ENCODE measurements around the gene MZB1.
A peak's percentile ranks its signal among the peaks of the same experiment; 100 is the strongest.

Gene MZB1

DNA sequence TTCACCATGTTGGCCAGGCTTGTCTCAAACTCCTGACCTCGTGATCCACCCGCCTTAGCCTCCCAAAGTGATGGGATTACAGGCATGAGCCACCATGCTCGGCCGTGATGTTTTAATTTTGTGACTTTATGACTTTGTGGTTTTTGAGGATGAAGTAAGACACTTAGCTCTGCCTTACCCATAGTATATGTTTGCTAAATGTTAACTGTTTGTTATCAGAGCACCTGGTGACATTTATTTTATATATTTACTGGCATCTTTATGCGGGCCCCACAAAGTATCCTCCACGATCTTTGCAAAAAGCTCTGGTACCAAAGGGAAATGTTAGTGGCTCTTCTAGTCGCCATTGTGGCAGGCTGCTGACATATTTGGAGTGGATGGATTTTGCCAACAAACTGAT is 13.3 kb downstream of the MZB1 start:
- POLR2A ChIA-PET: interaction anchor here (0.6 kb wide), 1 partner anchor 89 kb away, joined by 10 read pairs; no protein-coding TSS in a partner anchor
- CTCF ChIA-PET: interaction anchor here (1.5 to 2.5 kb wide), 2 partner anchors 14 to 15 kb away, joined by 8 to 16 read pairs; partner anchors contain the start of gene MZB1
- TF ChIP-seq CTCF (IDR thresholded peaks at IDR 0.05; ENCODE audit: control extremely low read depth, extremely low read depth, low read depth, missing control alignments): no peak
- no peak for DNase-seq (ENCODE audit: extremely low spot score)

DNA sequence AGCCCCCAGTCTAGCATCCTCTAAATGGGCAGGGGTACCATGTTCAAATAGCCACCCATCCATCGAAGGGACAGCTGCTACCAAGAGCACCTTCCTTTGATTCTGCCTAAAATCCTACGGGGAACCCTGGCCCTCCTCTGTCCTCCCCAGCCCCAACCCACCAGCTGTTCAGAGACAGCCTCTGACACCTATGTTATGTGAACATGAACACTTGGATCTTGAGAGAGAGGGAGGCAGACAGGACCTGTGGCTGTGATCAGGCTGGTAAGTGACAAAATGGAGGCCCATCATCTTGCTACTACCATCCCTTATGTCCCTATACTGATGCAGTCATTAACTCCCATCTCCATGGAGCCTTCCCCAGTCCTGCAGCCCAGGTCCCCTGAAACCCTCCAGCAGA is 14.8 kb downstream of the MZB1 start:
- no peak for DNase-seq (ENCODE audit: extremely low spot score)
- POLR2A ChIA-PET: no interaction called here
- TF ChIP-seq CTCF (IDR thresholded peaks at IDR 0.05; ENCODE audit: control extremely low read depth, extremely low read depth, low read depth, missing control alignments): no peak
- CTCF ChIA-PET: interaction anchor here (1.2 to 2.5 kb wide), 3 partner anchors 13 to 17 kb away, joined by 3 to 16 read pairs (median 4); partner anchors contain the start of gene MZB1

DNA sequence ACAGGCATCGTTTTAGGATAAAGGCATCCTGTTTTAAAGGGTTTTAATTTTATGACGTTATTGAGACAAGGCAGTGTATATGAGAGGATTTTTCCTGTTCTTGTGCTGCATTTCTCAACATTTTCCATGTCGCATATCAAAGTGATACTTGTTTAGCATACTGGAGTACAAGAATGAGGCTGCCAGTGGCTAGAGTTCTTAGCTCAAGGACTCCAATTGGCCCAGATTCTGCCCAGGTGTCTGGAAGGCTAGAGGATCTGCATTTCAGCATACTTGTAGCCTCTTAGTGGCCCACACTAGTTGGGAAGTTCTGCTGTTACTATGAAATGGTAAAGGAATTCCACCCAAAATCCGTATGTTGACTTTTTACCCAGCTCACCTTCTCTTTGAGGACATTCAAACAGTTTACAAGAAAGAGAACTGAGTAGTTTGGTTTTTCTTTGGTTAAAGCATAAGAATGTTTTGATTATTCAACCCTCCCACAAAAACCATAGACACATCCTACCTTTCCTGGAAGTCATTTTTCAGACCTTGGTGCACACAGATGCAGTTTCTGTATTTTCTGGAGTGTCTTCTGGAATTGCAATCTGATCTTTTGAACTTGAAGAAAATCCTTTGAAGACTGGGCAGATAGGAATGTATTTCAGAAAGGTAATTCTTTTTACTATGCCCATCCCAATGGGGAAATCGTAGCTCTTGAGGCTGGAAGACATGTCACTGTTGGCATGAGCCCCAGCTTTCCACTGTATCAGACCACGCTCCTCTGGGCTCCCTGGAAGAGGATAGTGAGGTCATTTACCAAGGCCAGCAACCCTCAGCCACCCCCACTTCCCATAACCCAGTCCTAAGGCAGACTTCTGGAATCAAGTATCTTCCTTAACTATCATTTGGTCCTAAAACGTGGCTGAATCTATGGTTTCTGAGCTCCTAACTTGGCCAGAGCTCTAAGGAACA is 18.0 kb downstream of the MZB1 start:
- DNase-seq (ENCODE audit: extremely low spot score): no peak
- TF ChIP-seq CTCF (IDR thresholded peaks at IDR 0.05; ENCODE audit: control extremely low read depth, extremely low read depth, low read depth, missing control alignments): no peak
- ChIA-PET POLR2A (no interaction called here), CTCF (interaction anchor here (0.9 to 1.5 kb wide), 3 partner anchors 10 to 32 kb away, joined by 3 read pairs; no protein-coding TSS in a partner anchor)

DNA sequence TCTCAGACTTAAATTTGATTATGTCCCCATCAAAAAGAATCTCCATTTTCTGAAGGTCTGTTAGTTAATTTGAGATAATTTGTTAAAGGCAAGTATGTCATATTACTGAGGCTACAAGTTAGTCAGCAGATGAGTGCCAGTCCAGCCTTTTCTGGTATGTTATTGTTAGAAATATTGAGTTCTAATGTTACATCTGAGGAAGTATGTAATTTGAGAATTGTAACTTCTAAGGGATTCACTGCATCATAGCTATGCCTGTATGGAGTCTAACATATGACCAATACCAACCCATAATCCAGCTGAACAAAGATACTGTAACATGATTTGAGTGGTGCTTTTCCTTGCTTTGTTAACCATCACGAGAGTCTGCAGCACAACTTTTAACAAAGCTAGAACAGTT is 20.5 kb downstream of the MZB1 start:
- DNase-seq (ENCODE audit: extremely low spot score): no peak
- ChIA-PET CTCF (interaction anchor here (0.7 to 1.5 kb wide), 6 partner anchors 9 to 579 kb away, joined by 3 to 4 read pairs (median 3); partner anchors contain the start of gene SLC23A1), POLR2A (interaction anchor here (1.0 to 1.6 kb wide), 2 partner anchors 16 to 19 kb away, joined by 3 to 4 read pairs; no protein-coding TSS in a partner anchor)
- no peak for TF ChIP-seq CTCF (IDR thresholded peaks at IDR 0.05; ENCODE audit: control extremely low read depth, extremely low read depth, low read depth, missing control alignments)

DNA sequence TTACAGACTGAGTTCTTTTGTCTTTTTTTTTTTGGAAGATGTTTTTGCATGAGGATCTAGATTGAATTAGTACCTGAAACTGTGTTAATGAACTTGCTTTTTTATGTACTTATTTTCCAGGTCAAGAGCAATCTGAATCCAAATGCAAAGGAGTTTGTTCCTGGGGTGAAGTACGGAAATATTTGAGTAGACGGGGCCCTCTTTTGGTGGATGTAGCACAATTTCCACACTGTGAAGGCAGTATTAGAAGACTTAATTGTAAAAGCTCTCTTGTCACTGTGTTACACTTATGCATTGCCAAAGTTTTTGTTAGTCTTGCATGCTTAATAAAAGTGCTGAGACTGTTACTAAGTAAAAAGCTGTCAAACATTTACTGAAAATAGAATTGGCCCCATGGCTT is 21.1 kb downstream of the MZB1 start:
- POLR2A ChIA-PET: interaction anchor here (1.6 kb wide), 1 partner anchor 19 kb away, joined by 4 read pairs; no protein-coding TSS in a partner anchor
- no peak for DNase-seq (ENCODE audit: extremely low spot score)
- TF ChIP-seq CTCF (IDR thresholded peaks at IDR 0.05; ENCODE audit: control extremely low read depth, extremely low read depth, low read depth, missing control alignments): peak; percentile 2
- CTCF ChIA-PET: interaction anchor here (1.1 to 1.5 kb wide), 3 partner anchors 12 to 579 kb away, joined by 3 read pairs; no protein-coding TSS in a partner anchor

GRCh38 chr5:139364466-139364865 is 25.2 kb downstream of the MZB1 start:
- ChIA-PET CTCF (interaction anchor here (1.0 to 1.9 kb wide), 4 partner anchors 9 to 56 kb away, joined by 3 to 4 read pairs (median 4); no protein-coding TSS in a partner anchor), POLR2A (no interaction called here)
- TF ChIP-seq CTCF (IDR thresholded peaks at IDR 0.05; ENCODE audit: control extremely low read depth, extremely low read depth, low read depth, missing control alignments): no peak
- no peak for DNase-seq (ENCODE audit: extremely low spot score)
